Neutrophil (primary cell): ENCODE measurements around the gene MTAP.

Source experiments
- H3K27ac ChIP-seq: fragments of 200-600 bp; sonication (generic); 2 replicates; pipeline ENCODE4 v1.5.1; 2016; ENCODE audit warnings: mild to moderate bottlenecking, moderate library complexity
- H3K27me3 ChIP-seq: fragments of 200-600 bp; sonication (generic); 2 replicates; pipeline ENCODE4 v1.6.0; 2016; ENCODE audit warnings: mild to moderate bottlenecking
- H3K36me3 ChIP-seq: fragments of 200-600 bp; sonication (generic); 2 replicates; pipeline ENCODE4 v1.5.1; 2017
- H3K4me1 ChIP-seq, 2 experiments: fragments of 200-600 bp in 1 of 2; sonication (generic) in 1 of 2; 1 replicate in 1 of 2; 2 replicates in 1 of 2; pipeline versions ENCODE4 v1.5.1 to v1.6.1; 2013 to 2016; ENCODE audit warnings: low read depth in 1 of 2, low read length in 1 of 2, mild to moderate bottlenecking in 1 of 2, moderate library complexity in 1 of 2; ENCODE audit not compliant: control insufficient read depth in 1 of 2, insufficient read depth in 1 of 2
- H3K4me3 ChIP-seq, 2 experiments: fragments of 200-600 bp in 1 of 2; sonication (generic) in 1 of 2; 1 replicate in 1 of 2; 2 replicates in 1 of 2; pipeline ENCODE4 v1.5.1; 2013 to 2016; ENCODE audit warnings: low read depth in 1 of 2, low read length in 1 of 2, mild to moderate bottlenecking in 1 of 2, moderate library complexity in 1 of 2
- H3K9me3 ChIP-seq: fragments of 200-600 bp; sonication (generic); 2 replicates; pipeline ENCODE4 v1.5.1; 2016
- TF ChIP-seq, protein P1 (sequence below): fragments of 200-600 bp; sonication (generic); IDR thresholded peaks from 2 replicates; pipeline ENCODE4 v1.5.1; 2016; ENCODE audit warnings: antibody characterized with exemption

Gene MTAP

DNA sequence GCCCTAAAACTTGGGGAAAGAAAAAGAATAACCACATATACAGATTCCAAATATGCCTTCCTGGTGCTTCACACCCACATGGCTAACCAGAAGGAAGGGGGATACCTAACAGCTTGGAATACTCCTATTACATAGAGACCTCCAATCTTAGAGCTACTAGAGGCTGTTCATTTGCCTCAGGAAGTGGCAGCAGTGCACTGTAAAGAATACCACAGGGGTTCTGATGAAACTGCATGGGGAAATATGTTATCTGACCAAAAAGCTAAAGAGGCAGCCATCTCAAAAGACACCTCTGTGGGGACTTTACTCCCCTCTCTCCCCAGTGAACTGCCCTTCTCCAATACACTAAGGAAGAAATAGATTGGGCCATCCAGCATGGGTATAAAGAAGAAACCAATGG is 125.3 kb downstream of the MTAP start:
- Histone ChIP-seq H3K36me3 (no peaks in the 10 kb centered on the region), H3K4me3 (no peak overlapping the region)

DNA sequence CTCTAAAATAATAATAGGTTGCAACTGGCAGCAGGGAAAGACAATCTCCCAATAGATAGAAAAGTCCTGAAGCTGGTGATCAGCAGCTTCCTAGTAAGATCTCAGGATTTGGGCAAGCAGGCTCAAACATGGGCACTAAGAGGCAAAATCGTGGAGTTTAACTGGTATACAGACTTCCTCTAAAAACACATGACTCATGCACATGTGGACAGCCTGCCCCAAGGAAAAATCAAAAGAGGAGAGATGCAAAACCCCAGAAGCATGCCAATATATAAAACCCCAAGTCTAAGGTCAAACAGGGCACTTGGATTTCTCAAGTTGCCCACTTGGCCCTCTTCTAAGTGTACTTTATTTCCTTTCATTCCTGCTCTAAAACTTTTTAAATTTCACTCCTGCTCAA is 129.0 kb downstream of the MTAP start:
- Histone ChIP-seq H3K4me1 (no peaks in the 10 kb centered on the region), H3K4me3 (no peak overlapping the region), H3K27me3 (no peaks in the 10 kb centered on the region), H3K27ac (no peak overlapping the region), H3K9me3 (no peaks in the 10 kb centered on the region), H3K36me3 (no peaks in the 10 kb centered on the region)
- TF ChIP-seq, protein P1, sequence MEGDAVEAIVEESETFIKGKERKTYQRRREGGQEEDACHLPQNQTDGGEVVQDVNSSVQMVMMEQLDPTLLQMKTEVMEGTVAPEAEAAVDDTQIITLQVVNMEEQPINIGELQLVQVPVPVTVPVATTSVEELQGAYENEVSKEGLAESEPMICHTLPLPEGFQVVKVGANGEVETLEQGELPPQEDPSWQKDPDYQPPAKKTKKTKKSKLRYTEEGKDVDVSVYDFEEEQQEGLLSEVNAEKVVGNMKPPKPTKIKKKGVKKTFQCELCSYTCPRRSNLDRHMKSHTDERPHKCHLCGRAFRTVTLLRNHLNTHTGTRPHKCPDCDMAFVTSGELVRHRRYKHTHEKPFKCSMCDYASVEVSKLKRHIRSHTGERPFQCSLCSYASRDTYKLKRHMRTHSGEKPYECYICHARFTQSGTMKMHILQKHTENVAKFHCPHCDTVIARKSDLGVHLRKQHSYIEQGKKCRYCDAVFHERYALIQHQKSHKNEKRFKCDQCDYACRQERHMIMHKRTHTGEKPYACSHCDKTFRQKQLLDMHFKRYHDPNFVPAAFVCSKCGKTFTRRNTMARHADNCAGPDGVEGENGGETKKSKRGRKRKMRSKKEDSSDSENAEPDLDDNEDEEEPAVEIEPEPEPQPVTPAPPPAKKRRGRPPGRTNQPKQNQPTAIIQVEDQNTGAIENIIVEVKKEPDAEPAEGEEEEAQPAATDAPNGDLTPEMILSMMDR, result no peak

More for the DNA sequence above, 125.3 kb downstream of the MTAP start:
- no peaks in the 10 kb centered on the region for H3K27me3 ChIP-seq
- no peaks in the 10 kb centered on the region for H3K9me3 ChIP-seq
- H3K27ac ChIP-seq, result no peak overlapping the region
- TF ChIP-seq, protein P1, result no peak
- H3K4me1 ChIP-seq, result no peaks in the 10 kb centered on the region

DNA sequence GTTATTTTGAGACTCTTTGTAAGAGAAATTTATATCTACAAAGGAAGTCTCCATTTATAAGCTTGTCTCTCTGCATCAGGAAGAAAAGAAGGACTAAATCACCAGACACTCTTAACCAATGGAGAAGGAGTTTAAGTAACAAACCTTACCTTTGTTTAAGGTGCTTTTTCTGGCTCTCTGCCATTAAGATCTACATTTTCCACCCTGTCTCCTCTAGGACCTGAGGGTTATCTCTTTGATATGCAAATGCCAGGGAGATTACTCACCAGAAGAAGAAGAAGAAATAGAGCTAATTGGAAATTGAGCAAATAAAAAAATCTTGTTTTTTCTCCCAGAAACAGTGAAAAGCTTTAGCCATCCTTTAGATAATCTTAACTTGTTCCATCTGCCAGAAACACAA is 130.8 kb downstream of the MTAP start:
- no peaks in the 10 kb centered on the region for H3K27me3 ChIP-seq
- no peaks in the 10 kb centered on the region for H3K4me1 ChIP-seq
- no peak overlapping the region for H3K4me3 ChIP-seq
- no peaks in the 10 kb centered on the region for H3K9me3 ChIP-seq
- no peaks in the 10 kb centered on the region for H3K36me3 ChIP-seq
- H3K27ac ChIP-seq, result no peak overlapping the region
- TF ChIP-seq, protein P1, result no peak

DNA sequence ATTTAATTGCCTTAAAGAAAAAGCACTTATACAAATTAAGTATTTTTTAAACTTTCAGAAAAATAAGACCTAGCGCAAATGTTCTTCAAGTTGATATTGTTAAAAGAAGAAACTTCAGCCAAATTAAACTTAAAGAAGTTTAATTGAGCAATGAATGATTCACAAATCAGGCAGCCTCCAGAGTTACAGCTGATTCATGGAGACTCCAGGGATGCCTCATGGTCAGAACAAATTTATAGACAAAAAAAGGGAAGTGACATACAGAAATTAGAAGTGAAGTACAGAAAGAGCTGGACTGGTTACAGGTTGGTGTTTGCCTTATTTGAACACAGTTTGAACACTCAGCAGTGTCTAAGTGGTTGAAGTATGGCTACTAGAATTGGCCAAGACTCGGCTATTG is 131.4 kb downstream of the MTAP start:
- Histone ChIP-seq H3K36me3 (no peaks in the 10 kb centered on the region), H3K4me3 (no peak overlapping the region), H3K27me3 (no peaks in the 10 kb centered on the region), H3K4me1 (no peaks in the 10 kb centered on the region), H3K27ac (no peak overlapping the region), H3K9me3 (no peaks in the 10 kb centered on the region)
- TF ChIP-seq, protein P1, result no peak

DNA sequence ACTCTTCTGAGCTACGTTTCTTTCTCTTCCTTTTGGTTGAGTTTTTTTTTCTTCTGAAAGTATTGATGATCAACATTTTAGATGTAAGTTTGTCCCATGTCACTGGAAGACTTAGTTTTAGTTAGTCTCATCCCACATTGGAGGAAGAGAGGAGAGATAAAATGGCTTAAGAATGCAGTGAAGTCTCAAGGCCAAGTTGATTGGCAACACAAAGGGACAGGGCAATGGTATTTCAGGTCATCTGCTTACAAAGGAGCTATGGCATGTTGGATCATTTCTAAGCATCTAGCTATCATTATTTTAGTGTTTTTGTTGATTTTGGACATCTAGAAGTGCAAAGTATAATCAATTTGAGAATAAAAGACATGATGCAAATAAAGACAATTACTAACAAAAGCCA is 133.2 kb downstream of the MTAP start:
- TF ChIP-seq, protein P1, result no peak
- H3K4me3 ChIP-seq, result no peak overlapping the region
- H3K27me3 ChIP-seq, result no peaks in the 10 kb centered on the region
- H3K27ac ChIP-seq, result no peak overlapping the region
- H3K36me3 ChIP-seq, result no peaks in the 10 kb centered on the region
- no peaks in the 10 kb centered on the region for H3K9me3 ChIP-seq
- no peaks in the 10 kb centered on the region for H3K4me1 ChIP-seq

DNA sequence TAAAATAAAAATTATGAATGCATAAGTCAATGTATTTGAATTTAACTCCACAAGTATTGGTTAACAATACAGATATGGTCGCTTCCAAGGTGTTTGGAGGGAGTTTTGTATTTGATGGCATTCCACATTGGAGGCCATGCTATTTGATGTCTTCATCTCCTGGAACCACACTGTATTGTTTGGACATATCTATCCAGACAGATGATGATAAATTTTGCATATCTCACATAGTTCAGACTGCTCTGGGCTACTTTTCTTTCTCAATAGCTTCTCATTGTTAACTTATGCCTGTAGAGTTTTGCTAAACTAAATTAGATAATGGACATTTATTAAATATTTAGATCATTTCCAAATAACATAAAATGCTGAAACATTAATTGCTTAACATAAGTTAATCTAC is 133.7 kb downstream of the MTAP start:
- H3K27ac ChIP-seq, result no peak overlapping the region
- H3K9me3 ChIP-seq, result no peaks in the 10 kb centered on the region
- H3K27me3 ChIP-seq, result no peaks in the 10 kb centered on the region
- H3K4me3 ChIP-seq, result no peak overlapping the region
- TF ChIP-seq, protein P1, result no peak
- no peaks in the 10 kb centered on the region for H3K4me1 ChIP-seq
- no peaks in the 10 kb centered on the region for H3K36me3 ChIP-seq
